ENCODE results near the gene COMMD9. TPM values are rescaled to one million over a fixed set of nuclear protein-coding genes. Genes with fewer than 3 reads are reported as not detected.

Gene COMMD9
- total and polyA plus RNA-seq, 2 of the 4 experiments (the other 2 are of a cell fraction) = 50.7 to 58.3 TPM

DNA sequence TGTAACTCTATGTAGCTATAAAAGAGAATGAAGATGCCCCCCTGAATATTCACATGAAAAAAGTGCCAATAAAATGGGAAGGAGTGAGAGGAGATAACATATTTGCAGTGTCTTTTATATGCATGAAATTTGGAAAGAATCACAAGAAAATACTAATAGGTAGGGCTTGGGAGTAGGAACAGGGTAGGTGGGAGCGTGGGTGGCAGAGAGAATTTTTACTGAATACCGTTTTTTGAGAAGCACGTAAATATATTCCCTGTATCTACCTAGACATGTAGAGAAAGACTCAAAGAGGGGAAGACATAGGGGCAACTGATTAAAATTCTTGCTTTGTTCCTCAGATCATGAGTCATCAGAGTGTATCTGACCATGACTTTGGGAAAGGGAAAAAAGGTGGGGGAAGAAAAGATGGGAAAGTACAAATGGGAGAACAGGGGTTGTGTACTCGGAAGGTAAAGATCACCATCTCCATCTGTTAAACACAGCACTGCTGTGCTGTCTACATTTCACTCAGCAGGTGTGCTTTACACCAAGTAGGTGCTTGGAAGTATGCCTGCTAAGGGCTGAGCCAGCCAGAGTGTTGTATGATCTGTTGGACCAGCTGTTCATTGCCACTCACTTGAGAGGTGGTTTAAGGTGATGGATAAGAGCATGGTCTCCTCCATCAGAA lies 22.8 kb upstream of the COMMD9 start:
- Histone ChIP-seq H2AK9ac (replicated peaks; ENCODE audit: low read depth, low read length, poor library complexity) (no peak overlapping the region), H3K4me3 (ENCODE audit: insufficient read depth, low read depth, low read length) (no peak overlapping the region), H3K18ac (ENCODE audit: low read depth, low read length) (no peak overlapping the region), H4K5ac (ENCODE audit: low read depth, low read length) (no peak overlapping the region), H3K27ac (ENCODE audit: insufficient read depth, low read length) (no peak overlapping the region), H2BK20ac (ENCODE audit: low read depth, low read length) (peak overlapping the region; percentile 86), H3K4ac (ENCODE audit: low read depth, low read length) (peak overlapping the region; percentile 74), H4K91ac (ENCODE audit: insufficient read depth, low read depth, low read length) (peak overlapping the region; percentile 42; the same call in 1 of the 2 replicates), H3K14ac (replicated peaks; ENCODE audit: low read depth, low read length) (peak overlapping the region; percentile 78), H2AK5ac (ENCODE audit: low read depth, low read length) (peak overlapping the region; percentile 84), H3K4me1 (ENCODE audit: control insufficient read depth, insufficient read depth, low read length) (peaks cover 5% of the 10 kb centered on the region), H3K9ac (ENCODE audit: low read depth, low read length) (no peak overlapping the region), H3K79me1 (ENCODE audit: low read depth in 1 of 2, low read length in 2 of 2) (no peaks in the 10 kb centered on the region), H2BK120ac (ENCODE audit: low read depth, low read length) (peak overlapping the region; percentile 50), H3K23ac (ENCODE audit: low read depth, low read length) (0 out of 2 replicates have a peak overlapping the region, but pooled peaks have one; percentile 27), H2BK5ac (ENCODE audit: low read depth, low read length, poor library complexity, severe bottlenecking) (no peak overlapping the region), H3K27me3 (ENCODE audit: control insufficient read depth, insufficient read depth, low read length) (peaks cover 36% of the 10 kb centered on the region), H3K56ac (ENCODE audit: extremely low read depth, insufficient read depth, low read length) (no peak overlapping the region), H3K36me3 (ENCODE audit: control insufficient read depth, insufficient read depth, low read length) (no peaks in the 10 kb centered on the region), H3K9me3 (ENCODE audit: control insufficient read depth, insufficient read depth, low read length) (no peaks in the 10 kb centered on the region), H3K9me1 (ENCODE audit: insufficient read depth, low read length) (peaks cover 5% of the 10 kb centered on the region), H2BK15ac (ENCODE audit: low read depth, low read length) (no peak overlapping the region; the same call in 2 of the 3 replicates), H4K20me1 (ENCODE audit: insufficient read depth, low read length) (0 out of 2 replicates have a peak, but pooled peaks cover 3% of the 10 kb centered on the region), H3K4me2 (ENCODE audit: low read depth, low read length) (no peak overlapping the region), H2AFZ (replicated peaks; ENCODE audit: low read length, poor library complexity) (peak overlapping the region; percentile 47), H4K8ac (ENCODE audit: low read depth in 2 of 2, low read length in 2 of 2) (no peak overlapping the region)
- ChIA-PET POLR2A (ENCODE audit: unreplicated experiment) (no interaction called here), CTCF (no interaction called here)
- dilution Hi-C loops (cut with HindIII; ENCODE audit: low sequenced_read_pairs, unreplicated experiment) (no loop called here), intact Hi-C loops (cut with micrococcal nuclease) (no loop called here), in situ Hi-C loops (cut with MboI; ENCODE audit: low sequenced_read_pairs) (no loop called here)
- ATAC-seq (ENCODE audit: low read depth) (no peak; the same call in 1 of the 2 replicates), DNase-seq (peak; percentile 5)
- WGBS, 2 experiments (ENCODE audit: extremely low coverage in 2 of 2, insufficient read length in 1 of 2) = no CpG with 5 or more reads among the region's 4 CpGs
- TF ChIP-seq FOS (IDR thresholded peaks at IDR 0.05; ENCODE audit: low read depth, low read length) (no peak), CEBPB (IDR thresholded peaks at IDR 0.05; ENCODE audit: low read depth, low read length) (no peak), POLR2A (IDR thresholded peaks at IDR 0.05; ENCODE audit: low read depth, low read length) (no peak), BHLHE40 (IDR thresholded peaks at IDR 0.05; ENCODE audit: low read depth, low read length) (no peak), MAZ (IDR thresholded peaks at IDR 0.05; ENCODE audit: borderline replicate concordance, low read depth, low read length) (no peak), SMC3 (IDR thresholded peaks at IDR 0.05; ENCODE audit: low read depth, low read length) (no peak), RCOR1 (IDR thresholded peaks at IDR 0.05; ENCODE audit: insufficient replicate concordance, low read length) (no peak), MXI1 (IDR thresholded peaks at IDR 0.05; ENCODE audit: borderline replicate concordance, low read depth, low read length) (no peak), RAD21 (IDR thresholded peaks at IDR 0.05; ENCODE audit: low read length) (no peak)
- TF ChIP-seq, protein P1, sequence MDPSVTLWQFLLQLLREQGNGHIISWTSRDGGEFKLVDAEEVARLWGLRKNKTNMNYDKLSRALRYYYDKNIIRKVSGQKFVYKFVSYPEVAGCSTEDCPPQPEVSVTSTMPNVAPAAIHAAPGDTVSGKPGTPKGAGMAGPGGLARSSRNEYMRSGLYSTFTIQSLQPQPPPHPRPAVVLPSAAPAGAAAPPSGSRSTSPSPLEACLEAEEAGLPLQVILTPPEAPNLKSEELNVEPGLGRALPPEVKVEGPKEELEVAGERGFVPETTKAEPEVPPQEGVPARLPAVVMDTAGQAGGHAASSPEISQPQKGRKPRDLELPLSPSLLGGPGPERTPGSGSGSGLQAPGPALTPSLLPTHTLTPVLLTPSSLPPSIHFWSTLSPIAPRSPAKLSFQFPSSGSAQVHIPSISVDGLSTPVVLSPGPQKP (IDR thresholded peaks at IDR 0.05; ENCODE audit: borderline replicate concordance, low read depth, low read length) = no peak
- no TSS peak for BruUV-seq (replicated peaks)
